GM23248 (cell line): ENCODE measurements around the gene COASY. TPM values are rescaled to one million over a fixed set of nuclear protein-coding genes. Genes with fewer than 3 reads are reported as not detected.

ENCODE experiments used
- DNase-seq: peaks from one replicate; pipeline ENCODE4 v3.0.0-alpha.2; 2015
- H2AFZ ChIP-seq: fragments of 200-600 bp; sonication (generic); 2 replicates; pipeline ENCODE4 v1.6.1; 2016; ENCODE audit warnings: antibody characterized with exemption
- H3F3A ChIP-seq: fragments of 200-600 bp; sonication (generic); 2 replicates; pipeline ENCODE4 v1.6.1; 2016; ENCODE audit warnings: mild to moderate bottlenecking, antibody characterized with exemption, mixed run types; ENCODE audit not compliant: insufficient read depth
- H3K27ac ChIP-seq: fragments of 200-600 bp; sonication (generic); 2 replicates; pipeline ENCODE4 v1.5.1; 2016; ENCODE audit warnings: mild to moderate bottlenecking
- H3K27me3 ChIP-seq: fragments of 200-600 bp; sonication (generic); replicated peaks from 2 replicates; pipeline ENCODE4 v1.6.1; 2016; ENCODE audit warnings: mild to moderate bottlenecking; ENCODE audit not compliant: insufficient read depth
- H3K36me3 ChIP-seq: fragments of 200-600 bp; sonication (generic); 2 replicates; pipeline ENCODE4 v1.6.1; 2016; ENCODE audit warnings: low read depth, mild to moderate bottlenecking
- H3K4me1 ChIP-seq: fragments of 200-600 bp; sonication (generic); 2 replicates; pipeline ENCODE4 v1.6.1; 2016; ENCODE audit warnings: mild to moderate bottlenecking; ENCODE audit not compliant: insufficient read depth
- H3K4me2 ChIP-seq: fragments of 200-600 bp; sonication (generic); one replicate; pipeline ENCODE4 v1.6.1; 2016; ENCODE audit warnings: mild to moderate bottlenecking; ENCODE audit not compliant: unreplicated experiment
- H3K4me3 ChIP-seq: fragments of 200-600 bp; sonication (generic); 2 replicates; pipeline ENCODE4 v1.5.1; 2016; ENCODE audit warnings: mild to moderate bottlenecking
- H3K79me2 ChIP-seq: fragments of 200-600 bp; sonication (generic); 2 replicates; pipeline ENCODE4 v1.6.1; 2016; ENCODE audit warnings: mild to moderate bottlenecking; ENCODE audit not compliant: insufficient read depth
- H3K9ac ChIP-seq: fragments of 200-600 bp; sonication (generic); 2 replicates; pipeline ENCODE4 v1.6.1; 2016; ENCODE audit warnings: mild to moderate bottlenecking
- H3K9me2 ChIP-seq: fragments of 200-600 bp; sonication (generic); 2 replicates; pipeline ENCODE4 v1.6.1; 2016; ENCODE audit warnings: mixed run types, mild to moderate bottlenecking, moderate library complexity; ENCODE audit not compliant: insufficient read depth
- H3K9me3 ChIP-seq: fragments of 200-600 bp; sonication (generic); one replicate; pipeline ENCODE4 v1.6.1; 2017; ENCODE audit warnings: low read depth
- H4K20me1 ChIP-seq: fragments of 200-600 bp; sonication (generic); 2 replicates; pipeline ENCODE4 v1.6.0; 2016; ENCODE audit not compliant: insufficient read depth
- EZH2 ChIP-seq: fragments of 200-600 bp; sonication (generic); IDR thresholded peaks from 2 replicates; pipeline ENCODE4 v1.6.1; 2018; ENCODE audit warnings: antibody characterized with exemption, mild to moderate bottlenecking; ENCODE audit not compliant: insufficient read depth, poor library complexity, severe bottlenecking
- EZH2phosphoT487 ChIP-seq: fragments of 200-600 bp; sonication (generic); IDR thresholded peaks from 2 replicates; pipeline ENCODE4 v1.6.1; 2018; ENCODE audit warnings: antibody characterized with exemption, moderate library complexity, mild to moderate bottlenecking, low read depth; ENCODE audit not compliant: insufficient read depth
- WGBS, 2 experiments: methylation state at CpG; one replicate each; pipeline ENCODE4 v1.1.6; 2015 to 2017; ENCODE audit warnings: low lambda C conversion rate in 2 of 2, low coverage in 1 of 2; ENCODE audit errors: missing lambda C conversion rate in 2 of 2; 5-methylcytosine and 5-hydroxymethylcytosine counted together
- in situ Hi-C: fragments of 300-500 bp; cut with MboI; formaldehyde crosslinking; loops from 2 replicates; pipeline ENCODE4 v1.15.0; 2020
- polyA plus RNA-seq: library from polyadenylated mRNA; unstranded; fragments of >200 nt; fragmentation: Nextera tagmentation; extraction: Ambion mirVana; gene quantifications from 2 replicates; pipeline ENCODE4 v1.2.1, GENCODE V29; 2016
- total RNA-seq: library from RNA; depleted of rRNA; stranded (reverse); fragments of >200 nt; shearing (Covaris generic); gene quantifications from 2 replicates; pipeline ENCODE4 v1.2.3, GENCODE V29; 2014

COASY gene
- total and polyA plus RNA-seq, 2 experiments from 2014 or later = 22.7 to 50.1 TPM

DNA sequence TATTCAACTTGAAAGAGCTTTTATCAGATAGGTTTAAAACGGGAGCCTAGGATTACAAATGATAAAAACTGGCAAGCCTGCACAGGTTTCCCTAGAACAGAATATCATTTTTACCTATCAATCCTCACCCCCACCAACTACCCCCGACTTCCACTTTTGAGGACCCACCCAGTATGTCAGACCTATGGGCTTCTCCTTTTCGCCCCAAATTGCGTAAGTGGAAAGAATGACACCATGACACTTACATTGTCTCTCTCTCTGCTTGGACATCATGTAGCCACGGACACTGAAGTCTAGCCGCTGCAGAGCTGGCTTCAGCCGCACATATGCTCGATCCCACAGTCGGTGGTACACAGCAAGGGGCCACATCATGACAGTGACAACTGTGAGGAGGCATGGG, 22.9 kb downstream of the COASY start:
- H3K79me2 ChIP-seq = peaks cover 22% of the 10 kb centered on the region
- H3K4me1 ChIP-seq = no peaks in the 10 kb centered on the region
- H3F3A ChIP-seq = 0 out of 2 replicates have a peak, but pooled peaks cover 5% of the 10 kb centered on the region
- H3K27ac ChIP-seq = no peak overlapping the region
- DNase-seq = no peak
- no peak overlapping the region for H3K4me2 ChIP-seq
- WGBS, 2 experiments = 86 to 91% methylated on average over 9 of the region's 9 CpGs
- in situ Hi-C loops = no loop called here
- TF ChIP-seq EZH2phosphoT487 (no peak), EZH2 (no peak)
- peaks cover 56% of the 10 kb centered on the region for H3K36me3 ChIP-seq
- H3K4me3 ChIP-seq = no peak overlapping the region
- no peak overlapping the region for H2AFZ ChIP-seq
- H3K9me2 ChIP-seq = no peaks in the 10 kb centered on the region
- H3K9me3 ChIP-seq = no peaks in the 10 kb centered on the region
- no peaks in the 10 kb centered on the region for H4K20me1 ChIP-seq
- H3K9ac ChIP-seq = no peak overlapping the region
- H3K27me3 ChIP-seq = no peaks in the 10 kb centered on the region

DNA sequence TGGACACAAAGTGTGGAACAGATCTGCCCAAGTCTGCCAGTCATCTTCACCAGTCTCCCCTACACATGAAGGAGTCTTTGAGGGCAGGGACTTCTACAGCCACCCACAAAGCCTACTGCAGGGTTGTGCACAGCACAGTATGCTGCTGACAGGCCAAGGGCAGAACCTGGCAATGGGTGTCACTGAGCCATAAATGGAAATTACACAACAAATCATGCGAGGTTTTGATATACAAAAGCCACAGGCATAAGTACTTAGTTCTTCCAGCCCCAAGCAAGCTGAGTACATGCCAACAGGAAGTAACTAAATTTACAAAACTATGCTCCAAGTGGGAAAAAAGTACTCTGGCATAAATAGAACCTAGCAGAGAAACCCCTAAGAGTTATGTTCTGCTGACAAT, 23.4 kb downstream of the COASY start:
- Histone ChIP-seq H3K4me2 (no peak overlapping the region), H3K4me3 (no peak overlapping the region), H3K27ac (no peak overlapping the region), H3K27me3 (no peaks in the 10 kb centered on the region), H3K9me3 (no peaks in the 10 kb centered on the region), H3K9me2 (no peaks in the 10 kb centered on the region), H3F3A (0 out of 2 replicates have a peak, but pooled peaks cover 5% of the 10 kb centered on the region), H3K36me3 (peaks cover 60% of the 10 kb centered on the region), H3K9ac (no peak overlapping the region), H4K20me1 (no peaks in the 10 kb centered on the region), H3K79me2 (peaks cover 22% of the 10 kb centered on the region), H3K4me1 (no peaks in the 10 kb centered on the region), H2AFZ (no peak overlapping the region)
- in situ Hi-C loops = no loop called here
- DNase-seq = no peak
- no peak for TF ChIP-seq EZH2phosphoT487
- TF ChIP-seq EZH2 = no peak
- WGBS, 2 experiments = 75 to 88% methylated on average over 1 of the region's 1 CpG

DNA sequence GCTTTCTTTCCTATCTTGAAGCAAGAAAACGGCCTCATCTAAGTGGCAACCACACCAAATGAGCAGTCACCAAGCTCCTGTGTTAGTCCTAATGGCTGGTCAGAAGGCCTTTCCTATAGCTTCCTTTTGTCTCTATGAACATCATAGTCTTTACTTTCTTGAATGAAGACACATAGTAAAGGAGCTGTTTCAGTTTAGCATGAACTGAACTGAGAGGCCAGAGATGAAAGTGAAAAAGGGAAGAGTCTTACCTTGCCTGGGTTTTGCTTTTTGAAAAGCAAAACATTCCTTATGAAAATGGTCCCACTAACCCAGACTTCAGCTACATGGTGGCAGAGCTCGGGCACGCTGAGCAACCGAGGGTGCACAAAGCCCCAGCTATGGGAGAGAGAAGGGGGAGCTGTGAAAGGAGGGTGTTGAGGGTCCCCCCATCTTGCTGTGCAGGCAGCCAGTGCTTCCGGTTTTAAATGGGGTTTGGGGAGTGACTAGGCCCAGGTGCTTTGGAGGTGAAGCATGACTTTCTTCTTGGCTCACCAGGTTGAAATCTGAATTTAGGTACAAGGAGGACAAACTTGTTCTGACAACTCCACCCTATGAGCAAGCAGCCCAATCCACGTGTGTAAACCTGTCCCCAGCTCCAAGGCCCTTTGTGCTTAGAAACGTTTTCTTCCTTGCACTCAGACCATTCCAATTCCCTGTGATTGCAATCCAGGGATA, 24.7 kb downstream of the COASY start:
- Histone ChIP-seq H3K36me3 (peaks cover 70% of the 10 kb centered on the region), H3K9me2 (no peaks in the 10 kb centered on the region), H3K4me2 (no peak overlapping the region), H2AFZ (no peak overlapping the region), H3K9ac (no peak overlapping the region), H3K79me2 (peaks cover 34% of the 10 kb centered on the region), H3F3A (0 out of 2 replicates have a peak, but pooled peaks cover 5% of the 10 kb centered on the region), H4K20me1 (no peaks in the 10 kb centered on the region), H3K27me3 (no peaks in the 10 kb centered on the region), H3K27ac (no peak overlapping the region), H3K4me3 (no peak overlapping the region), H3K4me1 (no peaks in the 10 kb centered on the region), H3K9me3 (no peaks in the 10 kb centered on the region)
- 78 to 80% methylated on average over 7 of the region's 7 CpGs for WGBS, 2 experiments
- no peak for DNase-seq
- TF ChIP-seq EZH2 (no peak), EZH2phosphoT487 (no peak)
- in situ Hi-C loops = no loop called here

DNA sequence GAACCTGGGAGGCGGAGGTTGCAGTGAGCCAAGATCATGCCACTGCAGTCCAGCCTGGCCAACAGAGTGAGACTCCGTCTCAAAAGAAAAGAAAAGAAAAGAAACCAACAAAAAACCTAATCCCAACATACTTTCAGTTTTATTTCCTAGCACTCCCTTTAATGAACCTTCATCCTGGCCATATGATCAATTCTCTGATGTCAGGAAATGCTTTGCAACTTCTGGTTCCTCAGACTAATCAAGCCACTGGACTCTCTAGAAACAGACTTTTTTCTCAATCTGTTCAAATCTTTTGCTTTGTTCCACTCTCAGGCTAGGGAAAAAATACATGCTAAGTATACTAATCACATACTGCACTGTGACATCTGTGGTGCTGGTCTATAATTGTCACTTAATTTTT, 28.9 kb downstream of the COASY start:
- DNase-seq = no peak
- Histone ChIP-seq H2AFZ (no peak overlapping the region), H3K4me2 (no peak overlapping the region), H3K9ac (no peak overlapping the region), H3K4me3 (no peak overlapping the region), H3F3A (0 out of 2 replicates have a peak, but pooled peaks cover 5% of the 10 kb centered on the region), H3K9me3 (no peaks in the 10 kb centered on the region), H3K4me1 (no peaks in the 10 kb centered on the region), H4K20me1 (no peaks in the 10 kb centered on the region), H3K27ac (no peak overlapping the region), H3K9me2 (no peaks in the 10 kb centered on the region), H3K79me2 (peaks cover 76% of the 10 kb centered on the region), H3K36me3 (peaks cover 41% of the 10 kb centered on the region), H3K27me3 (no peaks in the 10 kb centered on the region)
- TF ChIP-seq EZH2 = no peak
- TF ChIP-seq EZH2phosphoT487 = no peak
- 85 to 100% methylated on average over 2 of the region's 2 CpGs for WGBS, 2 experiments
- in situ Hi-C loops = no loop called here
